ENCODE measurements around the gene WDTC1. TPM values are rescaled to one million over a fixed set of nuclear protein-coding genes. Genes with fewer than 3 reads are reported as not detected.

Gene WDTC1
- 4.7 to 8.1 TPM (median 7.1 TPM) in 5 replicates for total RNA-seq (2022; extraction: Qiagen RNA extraction)

DNA sequence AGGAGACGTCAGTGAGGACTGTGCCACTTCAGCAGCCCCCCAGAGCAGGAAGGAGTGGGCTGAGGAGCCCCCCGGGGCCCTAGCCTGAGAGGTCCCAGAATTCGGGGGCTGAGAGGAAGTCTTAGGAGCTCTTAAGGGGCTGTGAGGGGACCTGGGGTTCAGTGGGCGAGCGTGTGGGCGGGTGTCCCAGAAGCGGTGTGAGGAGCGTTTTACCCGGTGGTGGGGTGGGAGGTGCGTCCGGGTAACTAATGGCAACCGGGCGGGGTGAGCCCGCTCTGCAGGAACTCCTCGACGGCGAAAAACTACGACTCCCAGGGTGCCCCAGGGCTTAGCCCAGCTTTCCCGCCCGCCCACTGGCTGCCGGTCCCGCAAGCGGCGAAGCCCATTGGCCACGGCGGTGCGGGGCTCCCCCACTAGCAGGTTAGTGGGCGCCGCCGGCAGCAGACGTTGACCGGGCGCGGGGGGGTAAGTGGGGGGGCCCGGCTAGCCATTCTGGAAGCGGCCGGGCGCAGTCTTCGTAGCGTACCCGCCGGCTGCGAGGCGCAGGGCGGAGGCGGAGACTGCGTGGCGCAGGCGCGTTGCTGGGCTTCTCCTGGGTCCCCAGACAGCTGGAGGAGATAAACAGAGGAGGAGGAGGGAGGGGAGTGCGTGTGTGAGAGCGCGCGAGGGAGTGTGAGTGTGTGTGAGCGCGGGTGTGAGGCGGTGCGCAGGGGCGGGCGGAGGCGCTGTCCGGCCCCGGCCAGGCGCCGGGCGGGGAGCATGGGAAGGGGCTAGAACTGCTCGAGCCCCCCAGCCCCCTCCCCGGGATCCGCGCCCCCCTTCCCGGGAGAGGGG lies at the start of gene WDTC1:
WDTC1 (plus strand) TSS at position 584 of the 834 bp plus-strand sequence. CDS start 26,423 bp downstream, outside the sequence.

DNA sequence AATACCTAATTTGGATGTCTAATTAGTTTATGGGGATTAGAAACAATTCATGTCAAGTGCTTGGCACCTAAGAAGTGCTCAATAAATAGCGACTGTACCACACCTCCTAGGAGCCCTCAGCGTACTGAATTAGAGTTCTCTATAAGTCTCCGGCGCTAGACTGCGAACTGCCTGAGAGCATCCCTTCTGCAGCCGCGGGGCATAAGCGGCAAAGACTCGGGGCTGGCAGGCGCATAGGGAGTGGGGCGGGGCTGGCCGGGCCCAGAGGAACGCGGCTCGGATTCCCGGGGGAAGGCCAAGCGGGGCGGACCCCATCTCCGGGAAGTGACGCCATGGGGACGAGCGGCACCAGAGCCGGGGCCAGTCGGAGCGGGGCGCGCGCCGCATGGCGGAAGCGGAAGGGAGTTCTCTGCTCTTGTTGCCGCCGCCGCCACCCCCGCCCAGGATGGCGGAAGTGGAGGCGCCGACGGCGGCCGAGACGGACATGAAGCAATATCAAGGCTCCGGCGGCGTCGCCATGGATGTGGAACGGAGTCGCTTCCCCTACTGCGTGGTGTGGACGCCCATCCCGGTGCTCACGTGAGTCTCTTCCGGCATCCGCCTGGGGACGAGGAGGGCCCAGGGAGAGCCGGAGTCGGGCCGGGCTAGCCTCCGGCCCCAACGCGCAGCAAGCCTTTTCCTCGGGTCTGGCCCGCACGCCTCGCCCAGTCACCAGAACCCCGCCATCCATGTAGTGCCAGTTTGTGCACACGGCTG lies 87.6 kb downstream of the WDTC1 start, which contains the start of gene TMEM222:
TMEM222 (plus strand) TSS at position 351 of the 756 bp plus-strand sequence; CDS start at position 386, 35 bp downstream.

GRCh38 chr1:27341525-27342252 lies 107.3 kb downstream of the WDTC1 start, which contains the start of gene SYTL1:
TSS of gene SYTL1 (plus strand) at chr1:27342022. CDS start at chr1:27345335, 3,313 bp downstream.

Other genes with a start within 250 kb of the WDTC1 start
- 182 to 277 TPM (median 266 TPM) in 5 replicates for gene TRNP1, start 240.9 kb upstream of the WDTC1 start, total RNA-seq (2022; extraction: Qiagen RNA extraction)
- gene TENT5B, start 221.8 kb upstream of the WDTC1 start, total RNA-seq (2022; extraction: Qiagen RNA extraction) = 0.94 to 1.9 TPM (median 1.3 TPM) in 5 replicates
- gene SLC9A1, start 79.5 kb upstream of the WDTC1 start, total RNA-seq (2022; extraction: Qiagen RNA extraction) = 14.4 to 16.7 TPM (median 15.4 TPM) in 5 replicates
- gene TMEM222, start 87.5 kb downstream of the WDTC1 start, total RNA-seq (2022; extraction: Qiagen RNA extraction) = 44.9 to 52.2 TPM (median 47.6 TPM) in 5 replicates
- 0.39 to 1.1 TPM (median 0.60 TPM) in 5 replicates for gene SYTL1, start 107.4 kb downstream of the WDTC1 start, total RNA-seq (2022; extraction: Qiagen RNA extraction)
- 10.5 to 20.3 TPM (median 16.3 TPM) in 5 replicates for gene MAP3K6, start 132.3 kb downstream of the WDTC1 start, total RNA-seq (2022; extraction: Qiagen RNA extraction)
- gene FCN3, start 140.2 kb downstream of the WDTC1 start, total RNA-seq (2022; extraction: Qiagen RNA extraction) = not detected in 5 replicates
- gene CD164L2, start 148.7 kb downstream of the WDTC1 start, total RNA-seq (2022; extraction: Qiagen RNA extraction) = not detected in 5 replicates
- gene GPR3, start 158.0 kb downstream of the WDTC1 start, total RNA-seq (2022; extraction: Qiagen RNA extraction) = 1.3 to 1.8 TPM (median 1.7 TPM) in 5 replicates

Data from A549 treated with Mapracorat at 1 μM for 4 hours (cell line).